Ammon's horn (tissue), 1 donor: ENCODE results near the gene FAAH.
A peak's percentile ranks its signal among the peaks of the same experiment; 100 is the strongest.
"Not testable (repeated sequence)": the region's sequence is repeated elsewhere in the genome, so short reads cannot be mapped to it uniquely, and the experiment has no call there.

Source experiments
- DNase-seq: peaks from one replicate; pipeline ENCODE4 v3.0.0-alpha.2; 2016; ENCODE audit warnings: low spot score

FAAH gene

DNA sequence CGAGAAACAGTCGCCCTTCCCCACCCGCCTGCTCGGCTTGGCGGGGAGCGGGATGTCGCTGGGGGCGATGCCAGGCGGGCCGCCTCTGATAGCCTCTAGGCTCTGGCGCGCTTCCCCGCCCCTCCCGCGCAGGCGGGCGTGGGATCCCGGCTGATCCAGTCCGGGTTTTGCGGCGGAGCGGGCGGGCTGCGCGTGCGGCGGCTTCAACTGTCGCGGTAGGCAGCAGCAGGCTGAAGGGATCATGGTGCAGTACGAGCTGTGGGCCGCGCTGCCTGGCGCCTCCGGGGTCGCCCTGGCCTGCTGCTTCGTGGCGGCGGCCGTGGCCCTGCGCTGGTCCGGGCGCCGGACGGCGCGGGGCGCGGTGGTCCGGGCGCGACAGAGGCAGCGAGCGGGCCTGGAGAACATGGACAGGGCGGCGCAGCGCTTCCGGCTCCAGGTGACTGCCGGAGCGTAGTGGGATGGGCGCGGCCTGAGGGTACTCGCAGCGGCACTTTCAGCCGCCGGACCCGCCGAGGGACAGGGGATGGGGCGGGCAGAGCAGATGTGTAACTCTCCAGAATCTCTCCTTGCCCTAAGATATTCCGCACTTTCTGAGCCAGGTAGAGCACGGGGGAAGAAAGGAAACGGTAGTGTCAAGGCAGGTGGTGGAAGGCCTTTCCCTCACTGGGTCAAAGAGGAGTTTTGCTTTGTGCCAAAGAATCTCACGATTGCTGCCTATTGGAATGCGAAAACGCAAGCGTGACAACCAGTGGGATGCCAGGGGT, at the start of gene FAAH:
Gene FAAH (plus strand): TSS at position 210 of the 764 bp plus-strand sequence. CDS start 32 bp downstream, at position 242.
- DNase-seq = peak; percentile 81

DNA sequence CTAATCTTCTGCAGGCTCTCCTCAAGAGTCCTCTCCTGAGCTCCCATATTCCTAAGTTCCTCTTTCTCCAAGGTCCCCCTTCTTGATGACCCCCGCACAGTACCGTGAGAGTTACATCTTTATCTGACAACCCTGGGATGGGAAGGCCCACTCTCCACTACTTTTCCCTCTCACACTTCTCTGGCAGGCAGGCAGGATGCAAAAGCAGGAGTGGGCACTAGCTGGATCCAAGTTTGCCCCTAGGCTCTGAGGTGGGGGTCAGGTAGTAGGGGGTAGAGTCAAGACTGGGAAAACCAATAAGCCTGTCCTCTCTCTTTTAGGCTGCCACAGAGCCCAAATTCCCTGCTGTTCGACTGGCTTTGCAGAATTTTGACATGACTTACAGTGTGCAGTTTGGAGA, 49.6 kb upstream of the FAAH start:
- no peak for DNase-seq

DNA sequence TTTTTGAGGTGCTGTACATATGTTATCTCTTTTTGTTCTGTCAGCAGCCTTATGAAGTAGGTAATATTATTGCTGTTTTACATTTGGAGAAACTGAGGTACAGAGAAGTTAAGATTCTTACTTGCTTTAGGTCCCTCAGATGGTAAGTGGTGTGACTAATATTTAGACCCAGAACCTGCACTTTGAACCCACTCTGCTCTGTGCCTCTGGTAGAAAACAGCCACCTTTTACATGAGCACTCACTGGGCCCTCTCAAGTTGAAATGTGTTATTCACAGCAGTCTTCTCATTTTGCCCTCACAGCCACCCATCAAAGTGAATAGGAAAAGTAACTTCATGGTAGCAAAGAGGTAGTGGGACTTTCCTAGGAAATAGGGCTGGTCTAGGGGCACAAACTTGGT, 48.8 kb upstream of the FAAH start:
- DNase-seq = no peak

DNA sequence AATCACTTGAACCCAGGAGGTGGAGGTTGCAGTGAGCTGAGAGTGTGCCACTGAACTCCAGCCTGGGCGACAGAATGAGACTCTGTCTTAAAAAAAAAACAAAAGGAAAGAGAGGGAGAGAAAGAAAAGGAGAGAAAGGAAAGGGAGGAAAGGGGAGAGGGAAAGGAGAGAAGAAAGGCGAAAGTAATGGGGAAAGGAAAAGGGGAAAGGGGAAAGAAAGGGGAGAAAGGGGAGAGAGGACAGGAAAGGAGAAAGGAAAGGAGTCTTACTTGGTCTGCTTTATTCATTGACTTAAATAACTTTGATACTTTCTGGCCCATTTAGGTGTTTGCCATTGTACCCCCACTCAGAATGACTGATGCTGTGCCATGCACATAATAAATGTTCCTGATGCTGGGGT, 41.8 kb upstream of the FAAH start:
- DNase-seq = no peak

DNA sequence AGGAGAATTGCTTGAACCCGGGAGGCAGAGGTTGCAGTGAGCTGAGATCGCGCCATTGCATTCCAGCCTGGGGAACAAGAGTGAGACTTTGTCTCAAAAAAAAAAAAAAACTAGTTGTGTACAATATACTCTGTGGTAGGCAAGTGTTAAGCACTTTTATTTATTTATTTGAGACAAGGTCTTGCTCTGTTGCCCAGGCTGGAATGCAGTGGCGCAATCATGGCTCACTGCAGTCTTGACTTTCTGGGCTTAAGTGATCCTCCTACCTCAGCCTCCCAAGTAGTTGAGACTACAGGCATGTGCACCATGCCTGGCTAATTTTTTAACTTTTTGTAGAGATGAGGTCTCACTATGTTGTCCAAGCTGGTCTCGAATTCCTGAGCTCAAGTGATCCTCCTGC, 38.2 kb upstream of the FAAH start:
- not testable (repeated sequence) for DNase-seq

DNA sequence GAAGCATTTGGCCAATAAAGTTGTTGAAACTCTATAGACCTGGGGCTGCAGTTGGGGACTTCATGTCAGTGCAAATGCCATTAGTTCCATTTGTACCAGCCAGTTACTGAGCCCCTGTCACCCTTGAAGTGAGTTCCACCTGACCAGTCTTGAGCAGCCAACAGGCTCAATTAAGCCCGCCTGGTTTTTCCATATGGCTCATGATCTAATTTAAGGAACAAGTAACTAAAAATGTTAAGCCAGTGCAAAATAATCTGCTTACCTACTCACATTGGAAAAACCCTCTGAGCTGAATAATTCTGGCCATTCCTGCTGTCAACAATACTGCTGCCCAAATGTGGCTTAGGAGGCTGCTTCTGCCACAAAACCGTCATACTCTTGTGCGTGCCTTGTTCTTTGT, 32.0 kb upstream of the FAAH start:
- DNase-seq = no peak

DNA sequence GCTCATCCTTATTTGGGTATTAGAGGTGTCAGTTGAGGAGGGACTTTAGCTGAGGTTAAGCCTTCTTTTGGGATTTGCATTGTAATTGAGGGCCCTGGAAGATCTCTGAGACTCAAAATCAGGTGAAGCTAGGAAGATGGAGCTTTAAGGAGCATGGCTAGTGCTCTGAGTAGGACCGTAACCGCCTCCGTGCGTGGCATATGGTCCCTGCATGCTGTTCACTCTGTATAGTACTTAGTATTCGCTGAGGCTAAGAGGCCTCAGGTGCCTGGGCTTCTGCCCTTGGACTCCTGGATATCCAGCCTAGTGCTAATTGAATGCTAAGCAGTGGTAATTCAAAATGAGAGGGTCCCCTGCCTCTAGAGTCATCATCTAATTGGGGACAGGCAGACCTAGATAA, 31.0 kb upstream of the FAAH start:
- no peak for DNase-seq

DNA sequence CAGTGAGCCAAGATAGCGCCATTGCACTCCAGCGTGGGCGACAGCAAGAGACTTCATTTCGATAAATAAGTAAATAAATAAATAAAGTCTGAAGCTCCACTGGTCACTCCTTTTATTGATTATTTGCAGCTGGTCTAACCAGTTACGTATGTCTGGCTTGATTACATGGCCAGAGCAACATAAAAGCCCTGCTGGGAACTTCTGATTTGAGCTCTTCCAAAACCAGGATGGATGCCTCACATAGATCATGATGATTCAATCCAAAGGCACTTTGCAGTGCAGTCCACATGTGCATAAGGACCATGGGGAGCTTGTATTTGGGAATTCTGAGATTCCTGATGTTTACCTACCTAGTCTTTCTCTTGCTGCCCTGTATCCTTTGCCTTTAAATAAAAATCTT, 29.5 kb upstream of the FAAH start:
- DNase-seq = no peak

DNA sequence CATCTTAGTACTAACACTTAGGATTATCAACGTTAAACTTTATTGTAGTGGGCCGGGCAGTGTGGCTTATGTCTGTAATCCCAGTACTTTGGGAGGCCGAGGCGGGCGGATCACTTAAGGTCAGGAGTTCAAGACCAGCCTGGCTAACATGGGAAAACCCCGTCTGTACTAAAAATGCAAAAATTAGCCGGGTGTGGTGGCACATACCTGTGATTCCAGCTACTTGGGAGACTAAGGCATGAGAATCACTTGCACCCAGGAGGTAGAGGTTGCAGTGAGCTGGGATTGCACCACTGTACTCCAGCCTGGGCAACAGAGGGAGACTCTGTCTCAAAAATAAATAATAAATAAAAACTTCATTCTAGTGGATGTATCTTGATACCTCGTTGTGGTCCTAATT, 28.3 kb upstream of the FAAH start:
- not testable (repeated sequence) for DNase-seq

DNA sequence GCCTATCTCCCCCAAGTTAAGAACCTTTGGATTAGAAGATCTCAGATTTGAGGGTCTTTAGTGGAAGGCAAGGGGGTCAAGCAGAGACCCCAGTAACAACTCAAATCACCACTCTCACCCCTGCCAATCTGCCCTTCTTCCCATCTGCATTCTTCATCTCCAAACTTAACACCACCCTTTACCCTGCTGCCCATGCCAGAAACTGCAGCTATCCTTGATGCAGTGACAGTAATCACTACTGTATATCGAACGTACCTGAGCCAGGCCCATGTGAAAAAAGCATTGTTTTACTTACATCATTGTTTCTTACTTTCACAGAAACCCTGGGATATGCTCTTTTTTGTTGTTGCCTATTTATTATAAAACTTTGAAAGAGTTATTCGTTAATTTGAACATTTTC, 27.0 kb upstream of the FAAH start:
- no peak for DNase-seq

DNA sequence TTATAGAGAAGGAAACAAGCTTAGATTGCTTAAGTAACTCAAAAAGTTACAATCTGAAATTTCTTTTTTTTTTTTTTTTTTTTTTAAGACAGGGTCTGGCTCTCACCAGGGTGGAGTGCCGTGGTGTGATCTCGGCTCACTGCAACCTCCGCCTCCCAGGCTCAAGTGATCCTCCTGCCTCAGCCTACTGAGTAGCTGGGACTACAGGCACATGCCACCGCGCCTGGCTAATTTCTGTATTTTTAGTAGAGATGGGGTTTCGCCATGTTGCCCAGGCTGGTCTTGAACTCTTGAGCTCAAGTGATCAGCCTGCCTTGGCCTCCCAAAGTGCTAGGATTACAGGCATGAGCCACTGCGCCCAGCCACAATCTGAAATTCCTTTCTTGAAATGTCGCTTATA, 26.4 kb upstream of the FAAH start:
- DNase-seq = not testable (repeated sequence)

DNA sequence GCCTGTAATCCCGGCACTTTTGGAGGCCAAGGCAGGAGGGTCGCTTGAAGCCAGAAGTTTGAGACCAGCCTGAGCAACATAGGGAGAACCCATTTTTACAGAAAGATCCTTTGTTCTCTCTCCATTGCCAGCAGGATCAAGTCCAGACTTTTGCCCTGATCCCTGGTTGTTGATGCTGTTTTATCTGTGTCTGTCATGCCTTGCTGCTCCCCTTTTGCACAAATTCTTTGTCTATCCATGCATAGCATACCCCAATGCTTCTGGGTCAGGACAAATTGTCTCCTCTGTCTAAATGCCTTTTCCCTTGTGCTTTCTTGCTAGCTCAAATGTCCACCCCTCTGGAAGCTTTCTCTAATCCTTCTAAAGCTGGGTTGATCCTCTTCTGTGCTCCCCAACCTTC, 25.3 kb upstream of the FAAH start:
- DNase-seq = no peak

DNA sequence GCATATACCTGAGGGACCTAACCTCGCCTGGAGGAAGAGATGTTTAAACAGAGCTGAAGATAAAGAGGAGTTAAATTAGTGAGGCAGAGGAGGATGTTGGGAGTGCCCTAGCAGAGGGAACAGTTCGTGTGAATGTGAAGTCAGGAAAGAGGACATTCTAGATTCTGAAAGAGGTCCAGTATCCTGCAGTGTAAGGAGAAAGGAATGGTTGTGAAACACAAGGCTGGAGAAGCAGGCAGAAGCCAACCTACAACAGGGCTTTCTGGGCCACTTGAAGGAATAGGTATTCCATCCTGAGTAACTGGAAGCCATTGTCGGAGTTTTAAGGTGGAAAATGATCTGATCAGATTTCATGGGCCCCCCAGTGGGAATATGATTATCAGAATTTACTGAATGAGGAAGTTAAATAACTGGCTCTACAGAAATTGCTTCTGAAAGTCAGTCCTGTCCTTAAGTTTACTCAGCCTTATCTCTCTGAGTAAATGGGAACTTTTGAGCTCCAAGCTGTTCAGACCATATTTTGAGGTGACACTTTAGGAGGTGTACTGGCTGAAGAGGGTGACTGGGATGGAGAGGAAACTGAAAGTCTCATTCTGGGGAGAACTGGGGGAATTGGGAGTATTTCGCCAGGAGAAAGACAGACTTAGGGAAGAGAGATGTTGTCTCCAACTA, 24.4 kb upstream of the FAAH start:
- DNase-seq = no peak

DNA sequence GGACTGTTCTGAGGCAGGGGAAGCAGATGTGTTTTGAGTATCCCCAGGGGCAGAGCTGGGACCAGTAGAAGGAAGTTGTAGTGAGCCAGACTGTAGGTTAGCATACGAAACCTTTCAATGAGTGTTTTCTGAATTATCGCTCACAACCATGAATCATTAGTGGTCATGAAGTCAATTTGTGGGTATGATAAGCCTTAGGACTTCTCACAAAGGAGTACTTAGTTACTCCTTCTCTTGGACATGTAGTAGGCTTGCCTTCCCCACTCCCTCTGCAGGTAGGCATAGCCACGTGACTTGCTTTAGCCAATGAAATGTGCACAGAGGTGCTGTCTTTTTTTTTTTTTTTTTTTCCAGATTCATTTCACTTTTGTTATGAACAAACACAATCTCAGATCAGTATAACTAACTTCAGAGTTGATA, 23.9 kb upstream of the FAAH start:
- DNase-seq = no peak

DNA sequence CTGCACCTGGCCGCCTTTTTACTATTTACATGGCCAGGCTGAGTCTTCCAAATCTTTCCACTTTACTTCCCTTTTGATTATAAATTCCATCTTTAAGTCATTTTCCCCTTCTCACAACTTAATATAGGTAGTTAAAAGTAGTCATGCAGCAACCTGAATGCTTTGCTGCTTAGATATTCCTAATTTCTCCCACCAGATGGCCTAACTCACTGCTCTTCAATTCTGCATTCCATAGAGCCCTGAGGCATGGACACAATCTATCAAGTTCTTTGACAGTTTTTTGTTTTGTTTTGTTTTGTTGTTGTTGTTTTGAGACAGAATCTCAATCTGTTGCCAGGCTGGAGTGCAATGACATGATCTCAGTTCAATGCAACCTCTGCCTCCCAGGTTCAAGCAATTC, 21.7 kb upstream of the FAAH start:
- DNase-seq = no peak

DNA sequence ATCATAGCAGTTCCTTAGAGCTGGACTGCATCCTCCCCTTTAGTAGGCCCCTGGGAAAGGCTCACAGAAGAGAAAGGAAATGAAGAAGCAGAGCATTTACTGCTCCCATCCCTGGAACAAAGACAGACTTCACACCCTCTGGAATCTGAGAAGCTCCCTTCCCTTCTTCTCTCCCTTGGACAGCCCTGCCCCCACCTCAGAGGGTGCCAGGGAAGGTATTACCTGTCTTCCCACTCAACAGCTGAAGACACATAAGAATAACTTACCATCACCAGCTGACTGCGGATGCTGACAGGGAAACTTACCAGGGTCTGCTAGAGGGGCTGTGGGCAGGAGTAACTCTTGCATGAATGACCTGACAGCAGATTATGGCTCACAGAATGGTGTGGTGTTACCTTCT, 14.1 kb upstream of the FAAH start:
- no peak for DNase-seq

DNA sequence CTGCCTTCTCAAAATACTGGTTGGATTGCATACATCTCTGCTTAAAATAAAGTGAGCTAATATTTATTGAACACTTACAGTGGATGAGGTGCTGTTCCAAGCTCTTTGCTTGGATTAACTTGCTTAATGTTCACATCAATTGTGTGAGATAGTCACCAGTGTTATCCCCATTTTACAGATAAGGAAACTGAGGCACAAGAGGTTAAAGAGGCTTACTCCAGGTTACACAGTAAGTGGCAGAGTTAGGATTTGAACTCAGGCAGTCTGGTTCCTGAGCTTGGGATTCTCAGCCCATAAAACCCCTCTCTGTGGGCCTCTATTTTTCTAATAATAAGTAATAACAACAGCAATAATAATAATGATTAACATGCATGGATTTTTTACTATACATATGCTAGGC, 13.6 kb upstream of the FAAH start:
- no peak for DNase-seq

DNA sequence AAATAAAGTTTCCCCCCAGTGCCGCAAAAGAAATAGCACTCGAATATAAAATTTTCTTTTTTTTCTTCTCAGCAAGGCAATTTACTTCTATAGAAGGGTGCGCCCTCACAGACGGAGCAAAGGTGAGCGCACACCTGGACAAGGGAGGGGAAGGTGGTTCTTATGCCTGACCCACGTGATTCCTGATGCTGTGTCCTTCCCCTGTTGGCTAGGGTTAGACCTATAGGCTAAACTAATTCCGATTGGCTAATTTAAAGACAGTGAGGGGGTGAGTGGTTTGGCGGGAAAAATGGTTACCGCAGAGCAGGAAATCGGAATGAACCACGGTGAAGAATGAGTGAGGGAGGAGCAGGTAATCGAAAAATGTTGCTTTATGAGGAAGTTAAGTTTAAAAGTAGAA, 607 bp upstream of the FAAH start:
- DNase-seq = peak; percentile 16

DNA sequence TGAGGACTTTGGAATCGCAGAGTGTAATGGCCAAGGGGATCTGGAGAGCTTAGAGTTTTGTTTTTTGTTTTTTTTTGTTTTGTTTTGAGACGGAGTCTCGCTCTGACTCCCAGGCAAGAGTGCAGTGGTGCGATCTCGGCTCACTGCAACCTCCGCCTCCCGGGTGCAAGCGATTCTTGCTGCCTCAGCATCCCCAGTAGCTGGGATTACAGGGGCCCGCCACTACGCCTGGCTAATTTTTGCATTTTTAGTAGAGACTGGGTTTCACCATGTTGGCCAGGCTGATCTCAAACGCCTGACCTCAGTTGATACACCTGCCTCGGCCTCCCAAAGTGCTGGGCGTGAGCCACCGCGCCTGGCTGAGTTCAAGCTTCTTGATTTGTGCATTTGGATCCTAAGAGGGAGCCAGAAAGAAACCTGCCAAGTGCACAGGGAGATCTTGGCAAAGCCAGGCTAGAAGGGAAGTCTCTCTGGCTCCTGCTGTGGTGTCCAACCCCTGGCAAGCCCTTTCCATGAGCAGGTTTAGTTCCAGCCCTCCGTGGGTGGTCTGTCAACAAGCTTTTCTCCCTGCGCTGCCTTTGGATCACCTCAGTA, 852 bp downstream of the FAAH start:
- DNase-seq = peak; percentile 31

DNA sequence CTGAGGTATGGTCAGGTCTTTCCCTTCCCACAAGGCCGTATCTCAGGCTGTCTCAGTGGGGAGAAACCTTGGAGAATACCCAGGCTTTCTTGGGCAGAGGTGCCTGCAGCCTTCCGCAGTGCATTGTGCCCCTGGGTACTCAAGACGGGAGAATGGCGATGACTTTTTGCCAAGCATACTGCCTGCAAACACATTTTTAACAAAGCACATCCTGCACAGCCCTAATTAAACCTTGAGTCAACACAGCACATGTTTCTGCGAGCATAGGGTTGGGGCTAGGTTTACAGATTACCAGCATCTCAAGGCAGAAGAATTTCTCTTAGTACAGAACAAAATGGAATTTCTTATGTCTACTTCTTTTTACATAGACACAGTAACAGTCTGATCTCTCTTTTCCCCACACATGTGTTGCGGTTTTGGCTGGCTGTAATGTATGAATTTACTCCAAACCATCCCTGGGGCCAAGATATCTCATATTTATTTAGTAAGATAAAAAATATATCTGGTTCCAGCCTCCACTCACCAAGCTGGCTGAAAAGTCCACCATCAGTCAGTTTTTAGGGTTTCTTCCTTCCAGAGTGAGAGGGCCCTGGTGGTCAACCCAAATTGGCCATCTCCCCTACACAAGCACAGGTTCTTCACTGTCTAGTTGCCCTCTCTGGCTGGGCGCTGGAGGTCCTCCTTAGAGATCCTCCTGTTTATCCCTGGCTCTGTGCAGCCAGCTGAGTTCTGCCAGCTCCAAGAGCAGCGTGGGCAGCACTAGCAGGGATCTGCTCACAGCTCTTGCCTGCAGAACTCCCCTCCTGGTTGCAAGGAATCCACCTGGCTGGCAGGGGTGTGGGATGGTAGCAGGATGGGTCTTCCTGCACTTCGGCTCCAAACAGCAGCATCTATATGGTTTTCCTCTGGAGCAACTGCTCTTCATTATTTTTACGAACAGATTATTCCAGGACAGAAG, 2.6 kb downstream of the FAAH start:
- no peak for DNase-seq

DNA sequence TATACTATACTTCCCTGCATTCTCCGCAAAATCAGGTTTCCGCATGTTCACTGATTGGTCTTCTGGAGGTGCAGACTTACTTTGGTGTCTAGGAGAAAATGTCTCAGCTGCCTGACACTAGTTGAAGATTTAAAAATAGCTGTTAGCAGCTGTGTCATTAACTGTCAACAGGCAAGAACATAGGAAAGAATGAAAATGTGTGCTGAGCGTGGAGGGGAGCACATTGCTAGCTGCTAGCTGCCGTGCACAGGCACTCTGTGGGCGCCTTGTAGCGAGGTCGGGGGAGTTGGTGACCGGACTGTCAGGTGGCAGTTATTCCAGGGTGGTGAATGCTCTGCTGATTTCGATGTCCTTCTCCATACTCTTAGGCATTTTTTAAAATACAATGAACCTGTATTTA, 5.2 kb downstream of the FAAH start:
- no peak for DNase-seq

DNA sequence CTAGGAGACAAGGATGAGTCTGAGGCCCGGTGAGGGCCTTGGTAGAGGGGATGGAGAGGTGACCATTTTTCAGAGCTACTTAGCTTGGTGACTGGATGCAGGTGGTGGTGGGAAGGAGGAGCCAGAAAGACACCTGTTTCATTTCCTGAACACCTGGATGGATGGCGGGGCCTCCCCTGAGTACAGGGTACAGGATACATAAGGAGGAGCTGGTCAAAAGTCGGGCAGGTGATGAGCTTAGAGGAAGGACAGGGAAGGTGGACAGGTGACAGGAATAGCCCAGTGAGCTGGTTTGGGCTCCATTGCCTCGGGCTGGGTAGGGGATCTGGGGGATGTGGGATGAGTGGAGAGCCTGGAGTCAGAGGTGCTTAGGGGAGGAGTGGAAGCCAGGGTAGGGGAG, 6.3 kb downstream of the FAAH start:
- no peak for DNase-seq
